GM18867 (cell line): ENCODE results near the gene MTNR1B.
A peak's percentile ranks its signal among the peaks of the same experiment; 100 is the strongest.

Experiments
- ATAC-seq: cut with Tn5 transposase; IDR thresholded peaks from one replicate; pipeline ENCODE4 v1.9.1; 2021; ENCODE audit warnings: mild to moderate bottlenecking, moderate library complexity; ENCODE audit not compliant: unreplicated experiment

MTNR1B gene

DNA sequence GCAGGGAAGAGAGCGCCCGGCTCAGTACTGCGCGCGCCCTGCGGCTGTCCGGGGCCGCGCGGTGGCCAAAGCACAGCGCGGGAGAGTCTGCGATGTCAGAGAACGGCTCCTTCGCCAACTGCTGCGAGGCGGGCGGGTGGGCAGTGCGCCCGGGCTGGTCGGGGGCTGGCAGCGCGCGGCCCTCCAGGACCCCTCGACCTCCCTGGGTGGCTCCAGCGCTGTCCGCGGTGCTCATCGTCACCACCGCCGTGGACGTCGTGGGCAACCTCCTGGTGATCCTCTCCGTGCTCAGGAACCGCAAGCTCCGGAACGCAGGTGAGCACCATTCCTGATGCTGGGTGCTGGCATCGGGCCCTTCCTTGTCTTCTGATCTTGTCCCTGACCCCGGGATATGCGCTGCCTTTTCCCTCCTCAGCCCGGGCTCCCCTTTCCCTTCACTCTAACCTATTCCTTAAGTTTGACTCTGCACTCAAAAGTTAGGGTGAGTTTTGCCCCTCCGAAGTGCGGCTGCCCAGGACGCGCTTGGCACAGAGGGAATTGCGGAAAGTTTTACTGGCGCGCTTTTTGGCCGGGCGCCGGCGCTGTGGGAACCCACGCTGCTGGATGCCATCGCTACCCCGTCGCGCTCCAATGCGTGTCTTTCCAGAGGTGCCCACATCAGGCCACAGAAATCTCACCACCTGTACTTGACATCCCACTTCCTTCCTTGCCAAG is at the start of gene MTNR1B:
Gene MTNR1B, plus strand, starts transcription at position 18 of the 714 bp plus-strand sequence. Its CDS starts 75 bp downstream, at position 93.
- ATAC-seq, result no peak

DNA sequence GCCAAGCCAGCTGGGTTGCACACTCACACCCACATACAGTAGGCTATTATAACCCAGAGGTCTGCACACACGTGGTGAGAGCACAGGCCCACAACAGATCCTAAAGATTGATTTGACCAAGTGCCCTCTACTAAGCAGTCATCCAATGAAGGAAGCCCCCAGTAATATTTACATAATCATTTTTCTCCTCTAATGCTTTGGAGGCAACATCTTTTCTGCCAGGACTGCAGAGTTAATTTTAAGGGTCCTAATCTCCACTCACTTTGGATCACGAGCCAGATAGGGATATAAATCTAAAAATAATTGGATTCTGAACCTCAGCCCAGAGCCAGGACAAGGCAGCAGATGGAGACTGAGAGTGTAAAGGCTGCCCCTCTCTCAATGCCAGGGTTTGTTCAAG is 49.1 kb upstream of the MTNR1B start:
- no peak for ATAC-seq

DNA sequence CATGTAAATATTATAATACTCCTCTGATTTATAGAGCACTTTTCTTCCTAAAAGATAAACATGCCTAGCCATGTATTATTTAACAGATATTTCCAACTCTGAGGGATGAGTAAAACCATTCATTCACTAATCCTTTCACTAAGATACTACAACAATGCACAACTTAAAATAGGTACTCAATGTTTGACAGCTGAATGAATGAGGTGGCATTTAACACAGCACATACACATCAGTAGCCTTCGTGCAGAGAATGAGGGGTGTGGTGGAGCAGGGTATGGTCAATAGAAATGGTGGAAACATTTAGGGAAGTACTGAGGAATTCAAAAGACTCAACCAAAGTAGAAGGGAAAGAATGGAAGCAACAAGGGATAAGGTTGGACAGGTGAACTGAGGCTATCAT is 46.7 kb upstream of the MTNR1B start:
- no peak for ATAC-seq

DNA sequence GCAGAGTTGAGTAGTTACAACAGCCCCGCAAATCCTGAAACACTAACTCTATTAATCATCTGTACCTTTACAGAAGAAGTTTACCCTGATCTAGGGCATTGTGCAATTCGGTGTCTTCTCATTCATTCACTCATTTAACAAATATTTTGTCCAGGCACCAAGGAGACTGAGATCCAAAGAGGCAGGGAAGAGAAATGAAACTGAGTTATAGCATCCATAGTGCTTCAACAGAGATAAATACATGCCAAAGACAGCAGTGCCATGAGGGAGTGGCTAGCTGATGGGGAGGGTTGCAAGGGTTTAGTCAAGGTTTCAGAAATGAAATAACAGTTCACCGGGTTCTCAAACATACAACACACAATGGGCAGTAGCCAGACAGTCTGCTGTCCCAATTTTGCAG is 40.2 kb upstream of the MTNR1B start:
- no peak for ATAC-seq

DNA sequence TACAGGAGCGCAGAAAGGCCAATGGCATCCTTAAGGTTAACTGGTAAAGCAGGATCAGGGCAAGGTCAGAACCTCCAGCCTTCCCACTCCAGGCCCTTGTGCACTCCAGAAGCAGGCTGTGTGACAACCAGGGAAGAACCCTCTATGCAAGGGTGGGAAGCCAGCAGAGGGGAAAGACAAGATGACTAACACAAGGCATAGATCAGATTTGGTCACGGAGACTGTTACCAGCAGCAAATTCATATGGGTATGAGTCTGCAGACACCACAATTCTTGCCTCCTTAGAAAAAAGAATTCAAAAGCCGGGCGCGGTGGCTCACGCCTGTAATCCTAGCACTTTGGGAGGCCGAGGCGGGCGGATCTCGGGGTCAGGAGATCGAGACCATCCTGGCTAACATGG is 39.8 kb upstream of the MTNR1B start:
- no peak for ATAC-seq

DNA sequence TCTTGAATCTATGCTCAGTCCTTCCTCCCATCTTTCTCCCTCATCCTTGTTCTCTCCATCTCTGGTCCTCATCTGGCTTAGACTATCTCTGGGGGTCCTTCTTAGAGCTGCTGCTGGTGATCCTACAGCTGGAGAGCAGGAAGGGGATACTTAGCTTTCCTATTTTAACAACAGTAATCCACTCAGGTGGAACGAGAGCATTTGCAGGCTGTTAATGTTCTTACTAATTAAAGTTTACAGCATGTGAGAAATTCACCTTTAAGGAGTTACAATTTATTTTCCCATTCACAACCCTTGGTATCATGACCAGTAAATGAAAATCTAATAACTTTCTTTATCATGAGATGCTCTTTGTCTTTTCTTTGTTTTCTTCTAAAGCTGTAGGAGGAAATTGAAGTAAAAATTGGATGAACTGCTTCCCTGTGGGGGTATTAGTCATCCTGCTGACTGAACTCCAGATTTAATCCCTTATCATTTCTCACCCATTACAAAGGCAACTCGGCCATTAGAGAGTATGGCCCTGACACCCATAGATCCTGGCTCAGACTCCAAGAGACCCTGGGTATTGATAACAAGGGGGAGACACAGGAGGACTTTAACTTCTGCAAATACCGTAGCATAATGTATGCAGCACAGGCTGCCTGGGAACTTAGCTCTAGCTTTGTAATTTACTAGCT is 37.6 kb upstream of the MTNR1B start:
- ATAC-seq, result no peak

DNA sequence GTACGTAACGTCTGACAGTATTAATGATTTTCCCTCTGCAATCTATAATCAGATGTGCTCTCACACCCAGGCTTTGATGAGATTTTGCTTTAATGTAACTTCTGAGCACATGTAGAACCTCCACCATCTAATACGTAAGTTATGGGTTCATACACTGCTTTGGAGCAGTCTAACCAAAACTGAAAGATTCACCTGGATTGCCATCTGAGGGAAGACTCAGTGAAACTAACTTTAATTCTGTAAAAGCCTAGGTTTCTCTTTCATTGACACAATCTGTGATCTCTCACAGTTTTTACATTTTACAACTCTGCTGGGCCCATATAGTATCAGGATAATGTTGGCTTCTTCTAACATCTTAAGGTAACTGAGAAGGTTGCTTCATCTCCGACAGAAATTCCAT is 30.1 kb upstream of the MTNR1B start:
- ATAC-seq, result peak; percentile 62

DNA sequence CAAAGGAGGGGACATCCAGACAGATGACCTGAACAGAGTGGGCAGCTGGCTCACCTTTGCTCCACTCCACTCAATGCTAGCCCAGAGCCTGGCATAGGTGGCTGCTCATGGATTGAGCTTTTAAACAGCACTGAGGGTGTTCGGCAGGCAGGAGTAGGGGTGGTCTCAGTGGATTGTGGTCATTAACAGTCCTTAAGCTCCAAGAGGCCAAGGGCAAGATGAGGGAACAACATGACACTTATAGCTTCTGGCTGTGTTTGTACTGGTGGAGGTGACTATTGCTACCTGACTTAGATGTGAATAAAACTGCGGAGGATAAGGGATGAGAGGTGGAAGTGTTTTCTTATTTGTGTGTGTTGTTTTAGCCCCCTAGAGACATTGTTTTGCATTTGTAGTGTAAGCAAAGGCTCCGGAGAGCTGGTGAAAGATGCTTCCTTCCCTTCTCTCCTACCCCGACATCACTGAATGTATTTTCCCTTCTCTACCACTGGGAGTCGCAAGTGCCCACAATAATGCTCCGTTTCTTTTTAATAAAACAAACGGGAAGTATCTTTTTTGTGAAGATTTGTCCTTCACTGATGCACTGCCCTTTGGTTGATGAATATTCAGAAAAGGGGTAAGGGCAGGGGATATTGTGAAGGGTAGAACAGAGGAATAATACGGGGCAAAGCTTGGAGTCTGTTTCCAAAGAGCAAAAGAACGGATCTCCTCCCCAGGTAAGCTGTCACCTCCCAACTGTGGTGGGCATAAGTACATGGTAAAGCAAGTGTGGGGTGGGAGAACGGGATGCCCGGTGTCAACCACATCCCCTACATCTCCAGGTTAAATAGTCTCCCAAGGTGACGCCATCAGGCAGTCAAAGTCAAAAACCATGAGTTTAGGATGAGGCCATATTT is 27.5 kb upstream of the MTNR1B start:
- peak; percentile 78 for ATAC-seq

DNA sequence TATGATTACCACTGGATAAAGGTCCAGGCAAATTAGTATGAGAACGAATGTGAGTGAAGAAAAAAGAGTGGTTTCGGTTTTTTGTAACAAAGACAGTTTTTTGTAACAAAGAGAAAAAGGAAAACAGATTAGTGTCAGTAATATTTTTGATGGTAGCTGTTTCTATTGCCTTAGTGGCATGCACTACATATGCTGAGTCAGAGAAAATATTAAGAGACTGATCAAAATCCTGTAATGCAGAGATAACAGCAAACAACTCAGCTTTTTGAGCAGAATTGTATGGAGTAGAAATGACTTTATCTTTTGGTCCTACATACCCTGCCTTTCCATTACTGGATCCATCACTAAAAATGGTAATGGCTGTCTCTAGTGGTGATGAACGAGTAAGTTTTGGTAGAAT is 22.7 kb upstream of the MTNR1B start:
- no peak for ATAC-seq

DNA sequence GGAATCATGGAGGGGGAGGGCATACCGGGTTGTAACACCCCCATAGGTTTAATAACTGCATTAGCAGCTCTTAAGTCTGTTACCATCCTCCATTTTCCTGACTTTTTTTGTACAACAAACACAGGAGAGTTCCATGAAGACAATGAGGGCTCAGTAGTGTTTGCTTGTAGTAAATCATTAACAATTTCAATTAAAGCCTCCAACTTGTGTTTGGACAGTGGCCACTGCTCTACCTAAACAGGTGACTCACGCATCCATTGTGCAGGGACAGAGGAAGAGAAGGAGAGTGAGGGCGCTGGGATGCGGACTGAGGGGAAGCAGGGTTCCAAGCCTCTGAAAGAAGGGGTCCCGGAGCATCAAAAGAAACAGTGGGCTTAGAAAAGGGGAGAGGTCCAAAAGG is 21.3 kb upstream of the MTNR1B start:
- no peak for ATAC-seq

DNA sequence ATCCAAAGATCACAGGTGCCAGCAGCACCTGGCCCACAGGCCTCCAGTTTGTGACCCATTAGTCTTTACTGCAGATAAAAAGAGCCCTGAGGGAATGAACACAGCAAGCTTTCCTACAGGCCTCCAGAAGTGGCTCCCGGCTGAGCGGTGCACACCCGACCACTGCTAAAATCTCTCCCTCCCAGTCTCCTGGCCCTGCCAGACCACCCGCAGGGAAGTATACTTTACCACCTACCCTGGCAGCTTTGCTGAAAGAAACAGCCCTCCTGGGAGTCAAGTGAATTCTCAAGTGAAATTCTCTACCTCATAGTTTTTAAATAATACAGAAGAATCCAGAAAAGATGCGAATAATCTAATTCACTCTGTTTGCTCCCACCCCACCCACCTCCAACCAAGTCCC is 15.4 kb upstream of the MTNR1B start:
- no peak for ATAC-seq

DNA sequence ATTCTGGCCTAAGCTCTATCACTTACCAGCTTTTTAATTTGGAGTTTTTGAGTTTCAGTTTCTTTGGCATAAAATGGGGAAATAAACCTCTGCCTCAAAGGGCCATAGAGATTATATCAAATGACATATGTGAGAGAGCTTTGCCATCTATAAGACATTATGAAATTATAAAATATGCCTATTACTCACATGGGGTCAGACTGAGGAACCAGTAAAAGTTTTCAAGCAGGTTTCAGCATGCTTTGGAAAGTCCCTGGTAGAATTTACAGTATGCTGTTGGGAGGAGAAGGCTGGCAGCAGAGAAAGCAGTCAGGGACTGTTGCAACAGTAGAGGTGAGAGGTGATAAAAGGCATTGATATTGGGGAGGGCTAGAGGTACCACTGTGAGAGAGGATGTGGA is 13.6 kb upstream of the MTNR1B start:
- ATAC-seq, result no peak

DNA sequence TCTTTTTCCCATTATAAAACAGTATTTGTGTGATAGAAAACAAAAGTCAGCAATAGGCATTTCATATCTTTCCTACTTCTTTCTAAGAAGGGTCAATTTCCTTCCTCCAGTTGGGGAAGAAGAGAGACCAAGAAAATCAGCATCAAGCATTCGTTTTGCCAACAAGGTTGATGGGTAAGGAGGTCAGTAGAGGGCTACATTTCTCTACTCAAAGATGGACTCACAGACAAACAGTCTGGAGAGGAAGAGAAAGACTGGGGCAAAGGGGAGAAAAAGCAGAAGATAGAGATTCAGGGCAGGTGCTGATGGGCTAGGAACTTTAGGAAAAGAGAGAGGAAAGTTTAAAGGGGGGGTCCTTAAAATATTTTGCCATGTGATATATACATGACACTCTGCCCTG is 8.6 kb upstream of the MTNR1B start:
- ATAC-seq, result no peak

DNA sequence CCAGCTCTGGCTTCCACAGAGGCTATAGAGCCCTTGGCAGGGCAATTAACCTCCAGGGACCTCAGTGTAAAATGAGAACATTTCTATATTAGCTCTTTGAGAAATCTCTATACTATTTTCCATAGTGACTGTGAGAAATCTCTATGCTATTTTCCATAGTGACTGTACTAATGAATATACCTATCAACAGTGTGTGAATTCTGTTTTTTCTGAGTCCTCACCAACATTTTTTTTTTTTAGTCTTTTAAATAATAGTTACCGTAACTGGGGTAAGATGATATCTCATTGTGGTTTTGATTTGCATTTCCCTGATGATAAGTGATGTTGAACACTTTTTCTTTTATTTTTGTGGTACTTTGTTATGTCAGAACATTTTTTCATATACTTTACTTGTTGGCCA is 7.0 kb upstream of the MTNR1B start:
- no peak for ATAC-seq

DNA sequence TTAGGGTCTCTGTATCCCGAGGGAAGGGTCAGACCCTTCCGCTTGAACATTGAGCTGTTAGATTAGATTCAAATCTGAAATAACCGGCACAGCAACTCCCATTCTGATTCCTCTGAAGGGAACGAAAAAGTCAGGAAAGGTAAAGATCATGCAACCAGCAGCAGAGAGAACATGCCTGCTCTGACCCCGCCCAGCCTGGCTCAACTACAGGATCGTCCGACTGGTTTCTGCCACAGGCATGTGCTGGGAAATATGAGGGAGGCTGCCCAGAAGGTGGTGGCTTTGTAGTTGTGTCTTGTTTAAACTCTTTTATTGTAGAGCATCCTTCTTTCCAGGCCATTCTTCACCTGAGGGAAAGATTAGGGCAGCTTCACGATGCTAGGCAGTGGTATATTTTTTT is 5.0 kb upstream of the MTNR1B start:
- ATAC-seq, result no peak

DNA sequence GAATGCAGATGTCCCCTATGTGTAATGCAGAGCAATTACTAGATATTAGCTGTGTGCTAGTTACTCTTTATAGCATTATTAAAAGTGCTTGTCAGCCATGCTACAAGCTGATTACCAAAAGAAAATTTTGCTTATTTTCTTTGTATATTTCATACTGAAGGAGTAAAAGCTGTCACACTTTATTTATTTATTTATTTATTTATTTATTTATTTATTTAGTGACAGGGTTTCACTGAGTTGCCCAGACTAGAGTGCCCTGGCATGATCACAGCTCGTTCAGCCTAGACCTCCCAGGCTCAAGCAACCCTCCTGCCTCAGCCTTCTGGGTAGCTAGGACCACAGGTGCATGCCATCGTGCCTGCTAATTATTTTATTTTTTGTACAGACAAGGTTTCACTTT is 4.3 kb upstream of the MTNR1B start:
- ATAC-seq, result no peak

DNA sequence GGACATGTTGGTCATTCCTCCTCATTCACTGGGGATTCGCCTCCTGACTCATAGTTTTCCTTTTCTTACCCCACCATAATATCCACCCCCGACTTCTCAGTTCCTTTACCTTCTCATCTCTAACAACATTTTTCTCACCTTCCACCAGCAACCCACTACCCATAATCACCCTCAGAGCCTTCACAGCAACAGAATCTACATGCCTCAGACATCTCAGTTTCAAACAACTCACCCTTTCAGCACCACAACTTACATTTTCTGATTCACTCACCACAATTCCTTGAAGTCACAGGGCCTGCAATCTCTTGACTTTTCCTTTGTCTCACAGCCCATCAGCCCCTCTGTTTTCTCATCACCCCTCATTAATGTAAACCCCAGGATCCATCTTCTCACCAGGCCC is 2.3 kb upstream of the MTNR1B start:
- no peak for ATAC-seq

DNA sequence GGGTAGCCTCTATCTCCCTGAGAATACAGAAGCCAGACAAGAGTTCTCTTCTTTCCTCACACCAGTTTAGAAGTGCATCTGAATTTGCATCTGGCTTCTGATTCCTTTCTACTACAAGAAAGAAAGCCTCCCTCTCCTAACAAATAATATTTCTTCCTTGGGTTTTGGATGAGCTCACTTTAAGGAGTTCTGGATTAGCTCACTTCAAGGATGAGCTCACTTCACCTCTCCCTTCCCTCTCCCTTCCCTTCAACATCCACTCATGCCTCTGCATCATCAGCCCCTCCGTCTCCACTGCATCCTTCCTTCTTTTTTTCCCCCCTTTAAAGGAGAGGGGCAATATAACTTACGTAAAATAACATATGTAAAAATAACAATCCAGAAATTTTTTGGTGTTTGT is 1.6 kb upstream of the MTNR1B start:
- ATAC-seq, result no peak

DNA sequence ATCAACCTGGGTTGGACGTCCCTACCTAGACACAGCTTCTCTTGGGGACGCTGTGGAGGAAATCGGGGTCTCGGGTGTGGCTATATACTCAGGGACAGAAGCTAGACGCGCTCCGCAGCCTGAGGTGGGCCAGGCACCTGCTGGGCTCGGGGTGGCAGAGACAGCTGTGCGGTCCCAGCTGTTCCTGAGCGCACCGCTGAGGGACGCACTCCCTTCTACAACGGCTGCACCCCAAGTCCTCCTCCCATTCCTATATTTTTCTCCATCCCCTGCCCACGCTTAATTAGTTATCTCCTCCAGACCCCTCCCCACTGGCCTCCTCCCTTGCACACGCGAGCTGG is 188 bp upstream of the MTNR1B start:
- ATAC-seq, result no peak

DNA sequence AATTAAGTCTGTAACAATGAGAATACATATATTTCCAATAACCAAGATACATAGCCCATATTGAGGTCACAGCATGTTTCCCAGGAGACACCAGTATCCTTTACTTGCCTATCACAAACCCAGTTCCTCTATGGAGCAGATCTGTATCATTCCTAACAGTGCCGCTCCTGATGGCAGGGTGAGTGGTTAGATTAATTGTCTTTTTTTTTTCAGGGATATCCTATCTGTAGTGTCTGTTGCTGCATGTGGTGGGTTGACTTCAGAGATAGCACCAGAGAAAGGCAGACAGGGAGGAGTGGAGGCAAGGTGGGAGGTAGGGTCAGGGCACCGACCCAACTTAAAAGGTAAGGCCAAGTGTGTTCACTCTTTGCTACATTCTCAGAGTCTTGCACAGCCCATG is 2.8 kb downstream of the MTNR1B start:
- ATAC-seq, result no peak

DNA sequence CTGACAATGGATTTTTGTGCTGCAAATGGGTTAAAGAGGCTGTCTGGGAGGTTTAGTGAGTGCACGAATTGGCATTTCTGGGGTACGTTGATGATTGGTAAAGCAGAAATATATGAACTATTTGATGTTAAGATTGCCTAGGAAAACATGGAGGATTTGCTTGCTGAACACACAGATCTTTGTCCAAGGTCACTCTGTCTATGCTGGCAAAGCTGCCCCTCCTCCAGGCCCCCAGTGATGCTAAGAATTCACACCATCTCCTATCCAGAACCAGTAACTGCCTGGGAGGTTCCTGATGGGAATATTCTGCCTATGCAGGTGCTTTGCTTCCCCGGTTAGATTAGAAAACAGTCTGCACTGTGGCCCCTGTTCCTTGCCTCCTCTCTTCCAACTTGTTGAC is 5.8 kb downstream of the MTNR1B start:
- no peak for ATAC-seq

DNA sequence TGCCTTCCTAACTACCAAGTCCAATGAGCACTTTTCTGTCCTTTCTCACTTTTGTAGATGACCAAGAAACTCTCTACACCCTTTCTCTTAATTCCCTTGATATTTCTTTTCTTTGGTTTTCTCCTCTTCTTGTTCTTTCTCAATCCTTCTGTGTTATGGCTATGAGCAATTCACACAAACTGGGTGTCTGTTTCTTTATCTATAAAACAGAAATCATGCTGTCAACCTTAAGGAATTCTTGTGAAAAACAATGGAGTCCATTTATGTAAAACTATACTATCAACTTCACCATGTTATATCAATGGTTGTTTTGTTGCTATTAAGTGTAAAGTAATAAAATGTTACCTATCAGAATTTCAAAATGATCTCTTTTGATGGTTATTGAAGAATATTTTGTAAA is 7.2 kb downstream of the MTNR1B start:
- ATAC-seq, result no peak
